Measurements from ENCODE around the gene DCN.

DCN gene

DNA sequence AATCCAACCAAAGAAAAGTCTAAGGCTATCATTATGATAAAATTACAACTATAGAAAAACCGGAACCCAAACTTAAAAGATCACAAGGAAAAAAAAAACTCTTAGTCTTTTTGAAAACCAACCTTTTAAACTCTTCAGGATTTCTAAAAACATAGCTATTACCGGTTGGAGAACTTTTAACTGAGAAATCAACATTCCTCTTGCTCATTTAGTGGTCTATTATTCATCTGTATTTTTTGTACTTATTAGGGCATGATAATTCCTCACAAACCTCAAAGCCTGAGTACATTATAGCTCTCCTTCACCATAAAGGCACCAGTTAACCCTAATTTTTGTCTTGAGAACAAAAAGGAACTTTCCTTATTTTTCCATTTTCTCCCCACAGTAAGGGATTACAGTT is 81.7 kb downstream of the DCN start:
- Histone ChIP-seq H3K4me3 (ENCODE audit: low read depth in 1 of 2, low read length in 2 of 2) (no peak overlapping the region), H3K27me3 (ENCODE audit: insufficient read depth, low read length, poor library complexity) (no peaks in the 10 kb centered on the region), H4K20me1 (ENCODE audit: insufficient read depth, low read length) (no peaks in the 10 kb centered on the region), H3K27ac (ENCODE audit: low read length) (no peak overlapping the region), H3K9me3 (ENCODE audit: insufficient read depth, low read length, severe bottlenecking) (no peaks in the 10 kb centered on the region), H3K4me1 (ENCODE audit: insufficient read depth, low read length) (no peaks in the 10 kb centered on the region), H2AFZ (ENCODE audit: low read depth, low read length) (no peak overlapping the region), H3K9ac (ENCODE audit: low read depth, low read length) (no peak overlapping the region), H3K4me2 (ENCODE audit: insufficient read depth, low read length) (no peak overlapping the region), H3K36me3 (ENCODE audit: insufficient read depth, low read length) (no peaks in the 10 kb centered on the region), H3K79me2 (ENCODE audit: insufficient read depth, low read length) (no peaks in the 10 kb centered on the region)
- ATAC-seq (ENCODE audit: insufficient read depth, low read depth) (no peak), DNase-seq (no peak)
- TF ChIP-seq, protein P1, sequence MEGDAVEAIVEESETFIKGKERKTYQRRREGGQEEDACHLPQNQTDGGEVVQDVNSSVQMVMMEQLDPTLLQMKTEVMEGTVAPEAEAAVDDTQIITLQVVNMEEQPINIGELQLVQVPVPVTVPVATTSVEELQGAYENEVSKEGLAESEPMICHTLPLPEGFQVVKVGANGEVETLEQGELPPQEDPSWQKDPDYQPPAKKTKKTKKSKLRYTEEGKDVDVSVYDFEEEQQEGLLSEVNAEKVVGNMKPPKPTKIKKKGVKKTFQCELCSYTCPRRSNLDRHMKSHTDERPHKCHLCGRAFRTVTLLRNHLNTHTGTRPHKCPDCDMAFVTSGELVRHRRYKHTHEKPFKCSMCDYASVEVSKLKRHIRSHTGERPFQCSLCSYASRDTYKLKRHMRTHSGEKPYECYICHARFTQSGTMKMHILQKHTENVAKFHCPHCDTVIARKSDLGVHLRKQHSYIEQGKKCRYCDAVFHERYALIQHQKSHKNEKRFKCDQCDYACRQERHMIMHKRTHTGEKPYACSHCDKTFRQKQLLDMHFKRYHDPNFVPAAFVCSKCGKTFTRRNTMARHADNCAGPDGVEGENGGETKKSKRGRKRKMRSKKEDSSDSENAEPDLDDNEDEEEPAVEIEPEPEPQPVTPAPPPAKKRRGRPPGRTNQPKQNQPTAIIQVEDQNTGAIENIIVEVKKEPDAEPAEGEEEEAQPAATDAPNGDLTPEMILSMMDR (IDR thresholded peaks at IDR 0.05; ENCODE audit: borderline replicate concordance, extremely low read depth, low read length, poor library complexity, severe bottlenecking): no peak
- TF ChIP-seq EZH2 (IDR thresholded peaks at IDR 0.05; ENCODE audit: borderline replicate concordance, low read depth, low read length, severe bottlenecking): no peak

DNA sequence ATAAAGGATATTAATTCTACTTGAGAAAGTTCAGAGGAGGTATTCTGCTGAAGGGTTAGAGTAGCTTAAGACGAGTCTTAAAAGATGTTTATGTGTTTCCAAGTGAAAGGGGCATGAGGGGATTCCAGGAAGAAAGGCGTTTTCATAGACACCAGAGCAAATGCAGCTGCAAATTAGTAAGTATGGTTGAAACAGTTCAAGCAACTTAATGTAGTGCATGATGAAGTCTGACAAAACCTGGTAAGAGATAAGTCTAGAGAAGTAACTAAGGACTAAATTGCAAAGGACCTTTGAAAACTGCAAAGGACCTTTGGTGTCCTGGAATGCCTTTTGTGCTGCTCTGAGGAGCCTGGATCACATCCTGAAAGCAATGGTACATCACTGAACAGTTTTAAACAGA is 82.8 kb downstream of the DCN start:
- no peak for TF ChIP-seq EZH2 (IDR thresholded peaks at IDR 0.05; ENCODE audit: borderline replicate concordance, low read depth, low read length, severe bottlenecking)
- TF ChIP-seq, protein P1 (IDR thresholded peaks at IDR 0.05; ENCODE audit: borderline replicate concordance, extremely low read depth, low read length, poor library complexity, severe bottlenecking): no peak

DNA sequence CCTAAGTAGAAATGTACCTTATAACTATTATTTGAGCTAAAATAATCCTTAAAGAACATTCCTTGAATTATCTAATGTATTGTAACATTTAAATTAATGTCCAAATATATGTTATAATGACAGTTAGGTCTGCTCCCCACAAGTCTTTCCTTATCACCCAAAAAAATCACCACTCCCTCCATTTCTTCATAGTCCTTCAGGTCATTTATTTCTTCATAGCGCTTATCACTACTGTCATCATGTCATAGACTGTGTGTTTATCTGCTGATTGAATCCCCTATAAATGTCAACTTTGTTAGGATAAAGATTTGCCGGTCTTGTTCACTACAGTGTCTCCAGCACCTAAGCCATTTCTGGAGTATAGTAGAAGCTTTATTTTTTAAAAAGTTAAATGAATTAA is 83.3 kb downstream of the DCN start:
- Histone ChIP-seq H3K9me3 (ENCODE audit: insufficient read depth, low read length, severe bottlenecking) (no peaks in the 10 kb centered on the region), H3K9ac (ENCODE audit: low read depth, low read length) (no peak overlapping the region), H3K4me2 (ENCODE audit: insufficient read depth, low read length) (no peak overlapping the region), H3K27ac (ENCODE audit: low read length) (no peak overlapping the region), H2AFZ (ENCODE audit: low read depth, low read length) (no peak overlapping the region), H3K4me1 (ENCODE audit: insufficient read depth, low read length) (no peaks in the 10 kb centered on the region), H3K36me3 (ENCODE audit: insufficient read depth, low read length) (no peaks in the 10 kb centered on the region), H3K27me3 (ENCODE audit: insufficient read depth, low read length, poor library complexity) (no peaks in the 10 kb centered on the region), H4K20me1 (ENCODE audit: insufficient read depth, low read length) (no peaks in the 10 kb centered on the region), H3K79me2 (ENCODE audit: insufficient read depth, low read length) (no peaks in the 10 kb centered on the region), H3K4me3 (ENCODE audit: low read depth in 1 of 2, low read length in 2 of 2) (no peak overlapping the region)
- ATAC-seq (ENCODE audit: insufficient read depth, low read depth) (no peak), DNase-seq (no peak)
- TF ChIP-seq, protein P1 (IDR thresholded peaks at IDR 0.05; ENCODE audit: borderline replicate concordance, extremely low read depth, low read length, poor library complexity, severe bottlenecking): no peak
- TF ChIP-seq EZH2 (IDR thresholded peaks at IDR 0.05; ENCODE audit: borderline replicate concordance, low read depth, low read length, severe bottlenecking): no peak

More for the DNA sequence above, 82.8 kb downstream of the DCN start:
- H3K9ac ChIP-seq (ENCODE audit: low read depth, low read length): no peak overlapping the region
- H3K4me1 ChIP-seq (ENCODE audit: insufficient read depth, low read length): no peaks in the 10 kb centered on the region
- H4K20me1 ChIP-seq (ENCODE audit: insufficient read depth, low read length): no peaks in the 10 kb centered on the region
- ATAC-seq (ENCODE audit: insufficient read depth, low read depth) (no peak), DNase-seq (no peak)
- no peak overlapping the region for H3K4me2 ChIP-seq (ENCODE audit: insufficient read depth, low read length)
- H3K4me3 ChIP-seq (ENCODE audit: low read depth in 1 of 2, low read length in 2 of 2): no peak overlapping the region
- H3K27ac ChIP-seq (ENCODE audit: low read length): no peak overlapping the region
- no peaks in the 10 kb centered on the region for H3K79me2 ChIP-seq (ENCODE audit: insufficient read depth, low read length)
- H3K36me3 ChIP-seq (ENCODE audit: insufficient read depth, low read length): no peaks in the 10 kb centered on the region
- no peaks in the 10 kb centered on the region for H3K9me3 ChIP-seq (ENCODE audit: insufficient read depth, low read length, severe bottlenecking)
- no peaks in the 10 kb centered on the region for H3K27me3 ChIP-seq (ENCODE audit: insufficient read depth, low read length, poor library complexity)
- H2AFZ ChIP-seq (ENCODE audit: low read depth, low read length): no peak overlapping the region

DNA sequence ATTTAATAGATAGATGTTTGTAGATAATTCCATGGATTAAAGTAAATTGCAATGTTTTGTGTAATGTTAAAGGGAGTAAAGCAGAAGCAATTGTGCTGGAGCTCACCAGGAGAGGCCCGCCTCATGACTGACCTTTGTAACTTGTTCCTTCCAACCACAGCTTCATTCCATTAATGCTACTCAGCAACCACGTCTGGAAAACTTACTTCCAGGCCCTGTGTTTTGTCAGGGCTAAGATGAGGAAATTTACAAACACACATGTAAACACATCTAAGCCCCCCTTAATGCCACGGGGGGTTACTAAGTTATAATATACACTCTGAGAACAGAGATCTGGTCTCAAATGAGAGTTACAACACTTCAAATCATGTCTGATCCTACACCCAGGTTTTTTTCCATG is 83.7 kb downstream of the DCN start:
- no peak overlapping the region for H3K9ac ChIP-seq (ENCODE audit: low read depth, low read length)
- ATAC-seq (ENCODE audit: insufficient read depth, low read depth): no peak
- no peak overlapping the region for H3K27ac ChIP-seq (ENCODE audit: low read length)
- H3K4me1 ChIP-seq (ENCODE audit: insufficient read depth, low read length): no peaks in the 10 kb centered on the region
- H3K4me3 ChIP-seq (ENCODE audit: low read depth in 1 of 2, low read length in 2 of 2): no peak overlapping the region
- no peaks in the 10 kb centered on the region for H4K20me1 ChIP-seq (ENCODE audit: insufficient read depth, low read length)
- H3K27me3 ChIP-seq (ENCODE audit: insufficient read depth, low read length, poor library complexity): no peaks in the 10 kb centered on the region
- H2AFZ ChIP-seq (ENCODE audit: low read depth, low read length): no peak overlapping the region
- TF ChIP-seq, protein P1 (IDR thresholded peaks at IDR 0.05; ENCODE audit: borderline replicate concordance, extremely low read depth, low read length, poor library complexity, severe bottlenecking): no peak
- TF ChIP-seq EZH2 (IDR thresholded peaks at IDR 0.05; ENCODE audit: borderline replicate concordance, low read depth, low read length, severe bottlenecking): no peak
- no peaks in the 10 kb centered on the region for H3K9me3 ChIP-seq (ENCODE audit: insufficient read depth, low read length, severe bottlenecking)
- H3K4me2 ChIP-seq (ENCODE audit: insufficient read depth, low read length): no peak overlapping the region
- H3K36me3 ChIP-seq (ENCODE audit: insufficient read depth, low read length): no peaks in the 10 kb centered on the region
- DNase-seq: no peak
- H3K79me2 ChIP-seq (ENCODE audit: insufficient read depth, low read length): no peaks in the 10 kb centered on the region
